Natural killer cell (primary cell): ENCODE data around the gene EFNA3. TPM values are rescaled to one million over a fixed set of nuclear protein-coding genes. Genes with fewer than 3 reads are reported as not detected.

Experiments
- ATAC-seq, 3 donors: fragments of 150-1000 bp in 2 of 3; fragments of 200-7000 bp in 1 of 3; cut with Tn5 transposase; 1 replicate in 1 of 3; 2 replicates in 2 of 3; pipeline ENCODE4 v1.10.0; 2021; ENCODE audit warnings: mild to moderate bottlenecking in 2 of 3, moderate library complexity in 2 of 3
- DNase-seq, 2 donors: peaks; one replicate each; pipeline versions ENCODE4 v3.0.0 to v3.0.0-alpha.2; 2013 to 2021; ENCODE audit warnings: mixed read lengths in 1 of 2
- H3K27ac ChIP-seq: one replicate; pipeline ENCODE4 v1.5.1; 2013; ENCODE audit warnings: mild to moderate bottlenecking, low read length
- H3K27me3 ChIP-seq: one replicate; pipeline ENCODE4 v1.6.1; 2013; ENCODE audit warnings: low read length; ENCODE audit not compliant: control insufficient read depth, insufficient read depth
- H3K36me3 ChIP-seq: one replicate; pipeline ENCODE4 v1.6.1; 2013; ENCODE audit warnings: low read length; ENCODE audit not compliant: control insufficient read depth, insufficient read depth
- H3K4me1 ChIP-seq: one replicate; pipeline ENCODE4 v1.6.1; 2013; ENCODE audit warnings: low read length; ENCODE audit not compliant: control insufficient read depth, insufficient read depth
- H3K4me3 ChIP-seq: one replicate; pipeline ENCODE4 v1.5.1; 2013; ENCODE audit warnings: low read length
- H3K9me3 ChIP-seq: one replicate; pipeline ENCODE4 v1.6.1; 2013; ENCODE audit warnings: low read length; ENCODE audit not compliant: control insufficient read depth, insufficient read depth
- H3K27ac Mint-ChIP-seq, 2 donors: one replicate each; pipeline ENCODE4 v1.8.0; 2022; ENCODE audit warnings: mild to moderate bottlenecking in 2 of 2, mixed read lengths in 2 of 2, moderate library complexity in 1 of 2
- H3K27me3 Mint-ChIP-seq, 2 donors: one replicate each; pipeline ENCODE4 v1.8.0; 2022; ENCODE audit warnings: low read depth in 2 of 2, mixed read lengths in 2 of 2
- H3K36me3 Mint-ChIP-seq: one replicate; pipeline ENCODE4 v1.8.0; 2022; ENCODE audit warnings: mixed read lengths
- H3K4me1 Mint-ChIP-seq, 2 donors: one replicate each; pipeline ENCODE4 v1.8.0; 2022; ENCODE audit warnings: mixed read lengths in 2 of 2
- H3K4me3 Mint-ChIP-seq: one replicate; pipeline ENCODE4 v1.8.0; 2022; ENCODE audit warnings: mild to moderate bottlenecking, moderate library complexity, mixed read lengths
- H3K9me3 Mint-ChIP-seq, 2 donors: one replicate each; pipeline ENCODE4 v1.8.0; 2022; ENCODE audit warnings: mixed read lengths in 2 of 2
- WGBS: methylation state at CpG from one replicate; pipeline ENCODE4 v1.1.7; 2013; ENCODE audit warnings: missing lambda C conversion rate; ENCODE audit not compliant: insufficient coverage; 5-methylcytosine and 5-hydroxymethylcytosine counted together
- intact Hi-C: fragments of 100-400 bp; cut with micrococcal nuclease; formaldehyde crosslinking; loops from one replicate; pipeline ENCODE4 v1.14.2; 2022
- total RNA-seq, 4 donors: library from RNA; stranded (reverse); fragments of 120-200 nt in 1 of 4; gene quantifications; one replicate each; pipeline versions ENCODE4 v1.2.3 to v1.2.4, GENCODE V29; 2013 to 2022
- TF ChIP-seq, protein P1 (sequence below): fragments of 200-600 bp; IDR thresholded peaks from one replicate; pipeline ENCODE4 v1.8.0; 2022; ENCODE audit warnings: antibody characterized with exemption

Gene EFNA3
- total RNA-seq, 3 donors from 2014 or later (not counting 1 experiment from before 2014, with no cell fraction given) = 0.52 to 1.1 (median 0.68) TPM

DNA sequence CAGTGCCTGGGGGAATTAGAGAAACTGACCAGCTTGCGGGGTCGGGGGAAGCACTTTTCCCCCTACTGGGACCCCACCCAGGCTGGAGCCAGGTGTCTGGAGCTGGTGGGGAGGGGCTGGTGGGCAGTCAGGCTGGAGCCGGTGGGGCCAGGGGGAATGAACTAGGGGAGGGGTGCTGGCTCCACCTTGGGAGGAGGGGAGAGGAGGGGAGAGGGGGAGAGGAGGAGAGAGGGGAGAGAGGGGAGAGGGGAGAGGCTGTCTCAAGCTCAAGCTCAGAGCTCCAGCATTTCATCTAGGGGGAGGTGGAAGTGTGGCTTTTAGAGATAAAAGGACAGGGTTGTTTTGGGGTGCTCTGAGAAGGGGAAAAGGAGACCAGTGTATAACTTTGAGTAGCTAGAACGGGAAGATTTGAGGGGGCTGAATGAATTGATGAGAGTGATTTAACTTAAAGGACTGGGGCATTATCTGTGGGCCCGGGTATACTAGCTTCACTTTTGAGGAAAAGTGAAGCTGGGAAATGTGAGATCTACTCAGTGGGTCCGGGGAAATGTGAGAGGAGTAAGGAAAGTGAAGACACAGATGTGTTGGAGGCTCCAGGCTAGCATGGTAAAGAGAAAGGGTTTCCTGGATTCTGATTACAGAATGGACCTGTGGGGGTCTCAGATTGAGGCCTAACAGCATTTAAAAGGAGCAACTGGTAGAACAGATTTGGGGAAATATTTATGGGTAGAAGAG lies 51.8 kb downstream of the EFNA3 start:
- Histone ChIP-seq H3K4me1 (peaks cover 42% of the 10 kb centered on the region), H3K4me3 (no peak overlapping the region)
- no peak overlapping the region for H3K27ac Mint-ChIP-seq

DNA sequence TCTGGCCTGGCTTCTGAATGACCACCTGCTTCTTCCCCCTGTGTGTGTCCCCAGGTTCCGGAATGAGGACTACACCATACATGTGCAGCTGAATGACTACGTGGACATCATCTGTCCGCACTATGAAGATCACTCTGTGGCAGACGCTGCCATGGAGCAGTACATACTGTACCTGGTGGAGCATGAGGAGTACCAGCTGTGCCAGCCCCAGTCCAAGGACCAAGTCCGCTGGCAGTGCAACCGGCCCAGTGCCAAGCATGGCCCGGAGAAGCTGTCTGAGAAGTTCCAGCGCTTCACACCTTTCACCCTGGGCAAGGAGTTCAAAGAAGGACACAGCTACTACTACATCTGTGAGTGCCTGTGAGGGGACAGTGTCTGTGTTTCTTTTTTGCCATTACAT lies 52.6 kb downstream of the EFNA3 start:
- no peak overlapping the region for H3K4me3 ChIP-seq
- intact Hi-C loops = no loop called here
- no peak overlapping the region for H3K27ac ChIP-seq
- TF ChIP-seq, protein P1, sequence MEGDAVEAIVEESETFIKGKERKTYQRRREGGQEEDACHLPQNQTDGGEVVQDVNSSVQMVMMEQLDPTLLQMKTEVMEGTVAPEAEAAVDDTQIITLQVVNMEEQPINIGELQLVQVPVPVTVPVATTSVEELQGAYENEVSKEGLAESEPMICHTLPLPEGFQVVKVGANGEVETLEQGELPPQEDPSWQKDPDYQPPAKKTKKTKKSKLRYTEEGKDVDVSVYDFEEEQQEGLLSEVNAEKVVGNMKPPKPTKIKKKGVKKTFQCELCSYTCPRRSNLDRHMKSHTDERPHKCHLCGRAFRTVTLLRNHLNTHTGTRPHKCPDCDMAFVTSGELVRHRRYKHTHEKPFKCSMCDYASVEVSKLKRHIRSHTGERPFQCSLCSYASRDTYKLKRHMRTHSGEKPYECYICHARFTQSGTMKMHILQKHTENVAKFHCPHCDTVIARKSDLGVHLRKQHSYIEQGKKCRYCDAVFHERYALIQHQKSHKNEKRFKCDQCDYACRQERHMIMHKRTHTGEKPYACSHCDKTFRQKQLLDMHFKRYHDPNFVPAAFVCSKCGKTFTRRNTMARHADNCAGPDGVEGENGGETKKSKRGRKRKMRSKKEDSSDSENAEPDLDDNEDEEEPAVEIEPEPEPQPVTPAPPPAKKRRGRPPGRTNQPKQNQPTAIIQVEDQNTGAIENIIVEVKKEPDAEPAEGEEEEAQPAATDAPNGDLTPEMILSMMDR = no peak
- H3K27me3 Mint-ChIP-seq = peaks cover 23 to 35% of the 10 kb centered on the region in 2 donors
- peaks cover 25% of the 10 kb centered on the region for H3K27me3 ChIP-seq
- H3K4me3 Mint-ChIP-seq = no peak overlapping the region
- H3K27ac Mint-ChIP-seq = no peak overlapping the region
- no peak for ATAC-seq
- WGBS = 95% methylated on average over 8 of the region's 8 CpGs
- H3K9me3 Mint-ChIP-seq = no peaks in the 10 kb centered on the region
- peaks cover 43% of the 10 kb centered on the region for H3K4me1 ChIP-seq
- no peak for DNase-seq
- H3K36me3 ChIP-seq = no peaks in the 10 kb centered on the region
- no peaks in the 10 kb centered on the region for H3K9me3 ChIP-seq
- no peaks in the 10 kb centered on the region for H3K36me3 Mint-ChIP-seq
- peaks cover 36 to 54% of the 10 kb centered on the region in 2 donors for H3K4me1 Mint-ChIP-seq

More for the DNA sequence above, 51.8 kb downstream of the EFNA3 start:
- ATAC-seq (no peak), DNase-seq (no peak)
- Histone ChIP-seq H3K27me3 (peaks cover 25% of the 10 kb centered on the region), H3K36me3 (no peaks in the 10 kb centered on the region), H3K27ac (no peak overlapping the region), H3K9me3 (no peaks in the 10 kb centered on the region)
- peaks cover 30 to 52% of the 10 kb centered on the region in 2 donors for H3K4me1 Mint-ChIP-seq
- H3K27me3 Mint-ChIP-seq = peaks cover 23 to 35% of the 10 kb centered on the region in 2 donors
- intact Hi-C loops = no loop called here
- H3K36me3 Mint-ChIP-seq = no peaks in the 10 kb centered on the region
- H3K9me3 Mint-ChIP-seq = no peaks in the 10 kb centered on the region
- H3K4me3 Mint-ChIP-seq = peak overlapping the region; percentile 4
- 36% methylated on average over 5 of the region's 6 CpGs for WGBS
- TF ChIP-seq, protein P1 = no peak

DNA sequence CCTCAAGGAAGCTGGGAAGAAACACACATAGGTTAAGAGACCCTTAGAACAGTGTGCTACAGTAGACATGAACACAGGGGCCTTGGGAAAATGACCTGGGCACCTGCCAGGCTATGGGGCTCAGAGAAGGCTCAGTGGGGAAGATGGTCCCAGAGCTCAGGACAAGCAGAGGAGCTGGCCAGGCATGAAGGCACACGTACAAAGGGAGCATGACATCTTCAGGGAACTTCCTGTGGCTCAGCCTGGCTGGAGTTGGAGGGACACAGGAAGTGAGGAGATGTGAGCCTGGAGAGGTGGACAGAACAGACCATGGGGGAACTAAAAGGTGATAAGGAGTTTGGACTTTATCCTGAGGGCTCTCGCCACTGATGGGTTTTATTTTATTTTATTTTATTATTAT lies 53.2 kb downstream of the EFNA3 start:
- Histone ChIP-seq H3K9me3 (no peaks in the 10 kb centered on the region), H3K36me3 (no peaks in the 10 kb centered on the region), H3K27ac (no peak overlapping the region), H3K4me1 (peaks cover 42% of the 10 kb centered on the region), H3K27me3 (peaks cover 22% of the 10 kb centered on the region), H3K4me3 (no peak overlapping the region)
- Mint-ChIP-seq H3K36me3 (no peaks in the 10 kb centered on the region), H3K9me3 (no peaks in the 10 kb centered on the region), H3K27me3 (peaks cover 23 to 29% of the 10 kb centered on the region in 2 donors), H3K4me1 (peaks cover 33 to 51% of the 10 kb centered on the region in 2 donors), H3K27ac (no peak overlapping the region), H3K4me3 (no peak overlapping the region)
- DNase-seq (no peak), ATAC-seq (no peak)
- TF ChIP-seq, protein P1 = no peak
- intact Hi-C loops = no loop called here
- WGBS = 62% methylated on average over 1 of the region's 2 CpGs
